A673 (cell line): ENCODE measurements around the gene TCAIM.

Source experiments
- EZH2 ChIP-seq: fragments of 200-600 bp; sonication (generic); IDR thresholded peaks from 2 replicates; pipeline ENCODE4 v1.6.1; 2017; ENCODE audit warnings: borderline replicate concordance, low read depth, mild to moderate bottlenecking, mixed read lengths, antibody characterized with exemption, low read length; ENCODE audit not compliant: poor library complexity, severe bottlenecking
- TF ChIP-seq, protein P1 (sequence below): fragments of 300-800, 200-600 bp; sonication (generic); conservative IDR thresholded peaks from 2 replicates; pipeline ENCODE4 v1.5.1; 2017; ENCODE audit warnings: low read depth, mild to moderate bottlenecking, antibody characterized with exemption, low read length, moderate library complexity, mixed read lengths

DNA sequence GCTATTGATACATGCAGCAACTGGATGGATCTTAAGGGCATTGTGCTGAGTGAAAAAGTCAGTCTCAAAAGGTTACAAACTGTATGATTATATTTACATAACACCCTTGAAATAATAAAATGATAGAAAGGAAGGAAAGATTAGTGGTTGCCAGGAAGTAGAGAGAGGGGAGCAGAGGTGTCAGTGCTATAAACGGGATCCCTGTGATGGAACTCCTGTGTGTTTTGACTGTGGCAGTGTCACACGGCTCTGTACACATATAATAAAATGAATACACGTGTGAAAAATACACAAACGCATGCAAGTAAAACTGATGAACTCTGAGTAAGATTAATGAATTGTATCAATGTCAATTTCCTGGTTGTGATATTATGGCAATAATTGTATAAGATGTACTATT is 60.3 kb downstream of the TCAIM start:
- TF ChIP-seq, protein P1, sequence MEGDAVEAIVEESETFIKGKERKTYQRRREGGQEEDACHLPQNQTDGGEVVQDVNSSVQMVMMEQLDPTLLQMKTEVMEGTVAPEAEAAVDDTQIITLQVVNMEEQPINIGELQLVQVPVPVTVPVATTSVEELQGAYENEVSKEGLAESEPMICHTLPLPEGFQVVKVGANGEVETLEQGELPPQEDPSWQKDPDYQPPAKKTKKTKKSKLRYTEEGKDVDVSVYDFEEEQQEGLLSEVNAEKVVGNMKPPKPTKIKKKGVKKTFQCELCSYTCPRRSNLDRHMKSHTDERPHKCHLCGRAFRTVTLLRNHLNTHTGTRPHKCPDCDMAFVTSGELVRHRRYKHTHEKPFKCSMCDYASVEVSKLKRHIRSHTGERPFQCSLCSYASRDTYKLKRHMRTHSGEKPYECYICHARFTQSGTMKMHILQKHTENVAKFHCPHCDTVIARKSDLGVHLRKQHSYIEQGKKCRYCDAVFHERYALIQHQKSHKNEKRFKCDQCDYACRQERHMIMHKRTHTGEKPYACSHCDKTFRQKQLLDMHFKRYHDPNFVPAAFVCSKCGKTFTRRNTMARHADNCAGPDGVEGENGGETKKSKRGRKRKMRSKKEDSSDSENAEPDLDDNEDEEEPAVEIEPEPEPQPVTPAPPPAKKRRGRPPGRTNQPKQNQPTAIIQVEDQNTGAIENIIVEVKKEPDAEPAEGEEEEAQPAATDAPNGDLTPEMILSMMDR = no peak
- TF ChIP-seq EZH2 = no peak
